Calu3 (cell line): ENCODE results near the gene ACP7. TPM values are rescaled to one million over a fixed set of nuclear protein-coding genes. Genes with fewer than 3 reads are reported as not detected.

Experiments used
- BruUV-seq: library from RNA; stranded (reverse); fragments of 400-500 nt; replicated peaks from 2 replicates; lab custom pipeline; 2021; lab: Mats Ljungman, UMichigan
- CTCF ChIA-PET: fragments of 300-600 bp; sonication (Branson Sonifier 250); formaldehyde crosslinking; loops from one replicate; lab custom pipeline; 2022; ENCODE audit warnings: antibody characterized with exemption; lab: Charles Lee
- DNase-seq: peaks from one replicate; pipeline ENCODE4 v3.0.0; 2022
- H3K27ac Mint-ChIP-seq: one replicate; pipeline ENCODE4 v1.8.0; 2022; ENCODE audit warnings: mixed read lengths; ENCODE audit not compliant: unreplicated experiment
- H3K27me3 Mint-ChIP-seq: one replicate; pipeline ENCODE4 v1.8.0; 2022; ENCODE audit warnings: mixed read lengths; ENCODE audit not compliant: unreplicated experiment
- H3K36me3 Mint-ChIP-seq: one replicate; pipeline ENCODE4 v1.8.0; 2022; ENCODE audit warnings: mild to moderate bottlenecking, moderate library complexity, mixed read lengths; ENCODE audit not compliant: insufficient read depth, unreplicated experiment
- H3K4me1 Mint-ChIP-seq: one replicate; pipeline ENCODE4 v1.8.0; 2022; ENCODE audit warnings: mild to moderate bottlenecking, low read depth, mixed read lengths; ENCODE audit not compliant: unreplicated experiment
- H3K4me3 Mint-ChIP-seq: one replicate; pipeline ENCODE4 v1.8.0; 2022; ENCODE audit warnings: mild to moderate bottlenecking, low read depth, moderate library complexity, mixed read lengths; ENCODE audit not compliant: unreplicated experiment
- H3K9me3 Mint-ChIP-seq: one replicate; pipeline ENCODE4 v1.8.0; 2022; ENCODE audit warnings: low read depth, mixed read lengths; ENCODE audit not compliant: unreplicated experiment
- CTCF ChIP-seq: fragments of 200-600 bp; IDR thresholded peaks from one replicate; pipeline ENCODE4 v1.8.0; 2022; ENCODE audit warnings: antibody characterized with exemption; ENCODE audit not compliant: unreplicated experiment
- intact Hi-C: fragments of 100-400 bp; cut with micrococcal nuclease; formaldehyde crosslinking; loops from one replicate; pipeline ENCODE4 v1.10.0; 2022; ENCODE audit not compliant: unreplicated experiment
- total RNA-seq: library from RNA; stranded (reverse); gene quantifications from 2 replicates; pipeline ENCODE4 v1.2.3, GENCODE V29; 2022

ACP7 gene
- total RNA-seq, 1 experiment from 2014 or later, result 9.5 TPM

- TF ChIP-seq CTCF, result no peak
- Mint-ChIP-seq H3K36me3 (peaks cover 6% of the 10 kb centered on the region), H3K27ac (no peak overlapping the region), H3K4me1 (peaks cover 14% of the 10 kb centered on the region), H3K4me3 (no peak overlapping the region), H3K9me3 (peaks cover 2% of the 10 kb centered on the region), H3K27me3 (no peaks in the 10 kb centered on the region)
- no TSS peak for BruUV-seq
- intact Hi-C loops, result no loop called here
- CTCF ChIA-PET, result interaction anchor here (0.7 kb wide), 1 partner anchor 899 kb away, joined by 3 read pairs; no protein-coding TSS in a partner anchor
- no peak for DNase-seq
Observed at GRCh38 chr19:39059302-39059701, 24.9 kb upstream of the ACP7 start.

GRCh38 chr19:39060171-39060570 lies 24.0 kb upstream of the ACP7 start:
- H3K4me1 Mint-ChIP-seq, result peaks cover 9% of the 10 kb centered on the region
- peaks cover 6% of the 10 kb centered on the region for H3K36me3 Mint-ChIP-seq
- no peak for TF ChIP-seq CTCF
- BruUV-seq, result no TSS peak
- H3K27me3 Mint-ChIP-seq, result no peaks in the 10 kb centered on the region
- DNase-seq, result no peak
- CTCF ChIA-PET, result no interaction called here
- H3K4me3 Mint-ChIP-seq, result no peak overlapping the region
- H3K27ac Mint-ChIP-seq, result no peak overlapping the region
- intact Hi-C loops, result no loop called here
- H3K9me3 Mint-ChIP-seq, result no peaks in the 10 kb centered on the region

- TF ChIP-seq CTCF, result no peak
- Mint-ChIP-seq H3K4me3 (no peak overlapping the region), H3K9me3 (no peaks in the 10 kb centered on the region), H3K36me3 (no peaks in the 10 kb centered on the region), H3K4me1 (no peaks in the 10 kb centered on the region), H3K27me3 (no peaks in the 10 kb centered on the region), H3K27ac (no peak overlapping the region)
- no peak for DNase-seq
- intact Hi-C loops, result no loop called here
- BruUV-seq, result no TSS peak
- CTCF ChIA-PET, result interaction anchor here (0.6 kb wide), 2 partner anchors 12 to 83 kb away, joined by 3 read pairs; no protein-coding TSS in a partner anchor
Observed at GRCh38 chr19:39064405-39064804, 19.8 kb upstream of the ACP7 start.

GRCh38 chr19:39065928-39066327 lies 18.2 kb upstream of the ACP7 start:
- no peaks in the 10 kb centered on the region for H3K27me3 Mint-ChIP-seq
- CTCF ChIA-PET, result no interaction called here
- DNase-seq, result no peak
- no peak for TF ChIP-seq CTCF
- no peak overlapping the region for H3K4me3 Mint-ChIP-seq
- no peak overlapping the region for H3K27ac Mint-ChIP-seq
- BruUV-seq, result no TSS peak
- H3K9me3 Mint-ChIP-seq, result no peaks in the 10 kb centered on the region
- no peaks in the 10 kb centered on the region for H3K36me3 Mint-ChIP-seq
- H3K4me1 Mint-ChIP-seq, result peaks cover 6% of the 10 kb centered on the region
- intact Hi-C loops, result no loop called here
